Measurements from ENCODE around the gene CRMP1. TPM values are rescaled to one million over a fixed set of nuclear protein-coding genes. Genes with fewer than 3 reads are reported as not detected.

CRMP1 gene
- total and polyA plus RNA-seq, 2 of the 8 experiments (the other 6 are each of a cell fraction or from before 2014, with no cell fraction given): 120 to 131 TPM

GRCh38 chr4:5825321-5826041 lies 67.4 kb downstream of the CRMP1 start:
- H3K56ac ChIP-seq (replicated peaks; ENCODE audit: insufficient read length, low read depth, low read length): no peak overlapping the region
- no peak for DNase-seq (ENCODE audit: low read depth in 1 of 2, low spot score in 2 of 2)
- no peak overlapping the region for H2BK12ac ChIP-seq (ENCODE audit: low read depth, low read length)
- H3K14ac ChIP-seq (ENCODE audit: insufficient read length): no peak overlapping the region
- H2BK20ac ChIP-seq (ENCODE audit: low read length): no peak overlapping the region; the same call in 1 of the 2 replicates
- no peak for FAIRE-seq
- H2BK5ac ChIP-seq (ENCODE audit: low read depth, low read length): 0 out of 2 replicates have a peak overlapping the region, but pooled peaks have one; percentile 2
- H3K4me1 ChIP-seq (replicated peaks in 1 of 4; ENCODE audit: control insufficient read depth in 3 of 4, insufficient read depth in 4 of 4, low read length in 3 of 4): no peaks in the 10 kb centered on the region
- no peaks in the 10 kb centered on the region for H3K79me2 ChIP-seq (ENCODE audit: control insufficient read depth in 1 of 2, insufficient read depth in 2 of 2, low read length in 2 of 2)
- no peak overlapping the region for H2BK120ac ChIP-seq (replicated peaks; ENCODE audit: low read depth, low read length)
- TF ChIP-seq POLR2AphosphoS5 (IDR thresholded peaks at IDR 0.05; ENCODE audit: low read depth, low read length) (peak; percentile 67), ASH2L (IDR thresholded peaks at IDR 0.05; ENCODE audit: low read length) (no peak), POU5F1 (IDR thresholded peaks at IDR 0.05; ENCODE audit: low read depth, low read length) (no peak)
- H3K36me3 ChIP-seq (ENCODE audit: control insufficient read depth in 2 of 4, insufficient read depth in 4 of 4, low read length in 3 of 4): peaks cover 12 to 57% (median 36%) of the 10 kb centered on the region in 4 experiments; a peak in 7 of 8 replicates
- no peaks in the 10 kb centered on the region; a peak in 1 of 7 replicates for H3K27me3 ChIP-seq (replicated peaks in 1 of 4; ENCODE audit: control insufficient read depth in 3 of 4, extremely low read depth in 1 of 4, insufficient read depth in 3 of 4, low read length in 3 of 4)
- H3K4me3 ChIP-seq (ENCODE audit: extremely low read depth in 1 of 4, insufficient read depth in 2 of 4, low read depth in 3 of 4, low read length in 4 of 4): no peak overlapping the region
- no peaks in the 10 kb centered on the region for H3K9me3 ChIP-seq (ENCODE audit: insufficient read depth in 2 of 2, low read depth in 1 of 2, low read length in 1 of 2)
- no peak overlapping the region for H2AK5ac ChIP-seq (ENCODE audit: low read depth, low read length)
- no peak overlapping the region for H4K91ac ChIP-seq (replicated peaks; ENCODE audit: insufficient read length, low read length)
- H3K23me2 ChIP-seq (ENCODE audit: low read depth, low read length): no peaks in the 10 kb centered on the region
- H2BK15ac ChIP-seq (ENCODE audit: low read length): no peak overlapping the region
- peaks cover 4 to 33% of the 10 kb centered on the region in 2 experiments for H4K20me1 ChIP-seq (replicated peaks in 1 of 2; ENCODE audit: control insufficient read depth in 1 of 2, insufficient read depth in 2 of 2, low read length in 2 of 2)
- H4K8ac ChIP-seq (ENCODE audit: extremely low read depth, insufficient read depth, low read length): no peak overlapping the region; the same call in 1 of the 2 replicates
- H2AFZ ChIP-seq (ENCODE audit: low read length): no peak overlapping the region
- H3K27ac ChIP-seq (ENCODE audit: low read depth, low read length): no peak overlapping the region
- no peak overlapping the region for H3K23ac ChIP-seq (ENCODE audit: insufficient read length)
- 87% methylated on average over 19 of the region's 19 CpGs; no CpG with 5 or more reads in 1 of the 2 experiments for WGBS, 2 experiments (ENCODE audit: extremely low coverage in 1 of 2, insufficient coverage in 1 of 2, insufficient read length in 1 of 2, insufficient replicate concordance in 2 of 2, low coverage in 1 of 2, low lambda C conversion rate in 2 of 2, missing lambda C conversion rate in 1 of 2)
- no peak overlapping the region for H4K5ac ChIP-seq (ENCODE audit: insufficient read length, low read depth, low read length)
- no peak overlapping the region for H3K9ac ChIP-seq (replicated peaks in 1 of 4; ENCODE audit: extremely low read depth in 1 of 4, low read depth in 3 of 4, low read length in 3 of 4)
- no peak overlapping the region for H3K4me2 ChIP-seq (ENCODE audit: insufficient read depth in 1 of 2, low read depth in 2 of 2, low read length in 2 of 2)
- CTCF ChIA-PET (ENCODE audit: partially characterized antibody): interaction anchor here (0.8 to 7.1 kb wide), 10 partner anchors 11 to 154 kb away, joined by 3 to 110 read pairs (median 6); no protein-coding TSS in a partner anchor
- no peak overlapping the region for H3K18ac ChIP-seq (ENCODE audit: extremely low read depth, low read length)
- no peak overlapping the region for H3K4ac ChIP-seq (replicated peaks; ENCODE audit: insufficient read length, low read depth, low read length)
- peaks cover 9% of the 10 kb centered on the region for H3K79me1 ChIP-seq (ENCODE audit: low read depth, low read length)
- POLR2A ChIA-PET (ENCODE audit: partially characterized antibody): no interaction called here

All from H1 (cell line).